ENCODE measurements around the gene GCNT1.
"Not testable (repeated sequence)": the region's sequence is repeated elsewhere in the genome, so short reads cannot be mapped to it uniquely, and the experiment has no call there.

GCNT1 gene

GRCh38 chr9:76444322-76444929, 14.6 kb upstream of the GCNT1 start:
- DNase-seq, result no peak

- no peak for DNase-seq
These were observed 13.0 kb upstream of the GCNT1 start for GRCh38 chr9:76445976-76446375.

GRCh38 chr9:76448501-76448900, 10.5 kb upstream of the GCNT1 start:
- DNase-seq, result no peak

DNA sequence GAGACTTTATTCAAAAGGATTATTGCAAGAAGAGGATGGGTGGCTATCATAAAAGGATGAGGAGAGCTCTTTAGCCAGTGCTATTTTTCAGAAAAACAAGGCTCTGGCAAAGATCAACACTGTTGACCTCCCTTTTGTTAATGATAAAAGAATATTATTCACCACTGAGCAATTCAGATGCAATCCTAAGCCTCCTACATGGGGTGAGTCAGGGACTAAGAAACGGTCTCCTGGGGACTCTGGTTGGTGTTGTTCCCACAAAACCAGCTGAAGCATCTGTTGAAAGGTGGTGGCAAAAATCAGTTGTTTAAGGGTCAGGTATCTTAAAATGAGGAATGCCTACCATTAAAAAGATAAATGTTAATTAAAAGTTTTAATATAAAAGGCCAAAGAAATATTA, 7.7 kb upstream of the GCNT1 start:
- no peak for DNase-seq

DNA sequence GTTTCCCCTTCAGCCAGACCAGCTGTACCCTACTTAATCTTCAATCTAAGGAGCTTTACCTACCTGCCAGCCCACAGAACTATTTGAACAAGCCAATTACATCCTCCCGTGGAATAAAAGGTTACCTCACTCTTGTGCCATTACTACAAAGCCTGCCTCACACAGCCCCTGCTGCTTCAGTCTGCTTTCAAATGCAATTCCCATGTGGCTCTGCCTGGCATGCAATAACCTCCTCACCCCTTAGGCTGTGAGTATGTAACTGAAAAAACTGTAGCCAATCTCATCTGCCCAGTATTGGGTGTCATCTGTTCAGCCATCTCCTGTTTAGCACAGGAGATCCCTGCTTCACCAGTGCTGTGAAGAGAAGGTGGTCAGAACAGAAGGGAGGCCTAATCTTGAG, 6.1 kb upstream of the GCNT1 start:
- no peak for DNase-seq

DNA sequence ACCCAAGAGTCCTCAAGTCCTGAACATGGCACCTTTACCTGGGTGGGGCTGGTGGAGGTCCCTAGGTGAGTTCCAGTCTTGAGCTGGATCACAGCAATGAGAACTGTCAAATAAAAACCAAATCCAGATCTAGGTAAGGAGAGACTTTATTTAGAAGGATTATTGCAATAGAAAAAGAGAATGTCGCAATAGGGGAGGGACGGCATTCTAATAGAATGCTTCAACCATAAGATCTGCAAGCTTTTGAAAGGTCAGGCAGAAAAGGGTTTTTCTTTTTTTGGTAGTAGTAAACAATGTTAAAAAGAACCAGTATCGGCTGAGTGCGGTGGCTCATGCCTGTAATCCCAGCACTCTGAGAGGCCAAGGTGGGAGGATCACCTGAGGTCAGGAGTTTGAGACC, 5.2 kb upstream of the GCNT1 start:
- no peak for DNase-seq

GRCh38 chr9:76454311-76454710, 4.7 kb upstream of the GCNT1 start:
- no peak for DNase-seq

DNA sequence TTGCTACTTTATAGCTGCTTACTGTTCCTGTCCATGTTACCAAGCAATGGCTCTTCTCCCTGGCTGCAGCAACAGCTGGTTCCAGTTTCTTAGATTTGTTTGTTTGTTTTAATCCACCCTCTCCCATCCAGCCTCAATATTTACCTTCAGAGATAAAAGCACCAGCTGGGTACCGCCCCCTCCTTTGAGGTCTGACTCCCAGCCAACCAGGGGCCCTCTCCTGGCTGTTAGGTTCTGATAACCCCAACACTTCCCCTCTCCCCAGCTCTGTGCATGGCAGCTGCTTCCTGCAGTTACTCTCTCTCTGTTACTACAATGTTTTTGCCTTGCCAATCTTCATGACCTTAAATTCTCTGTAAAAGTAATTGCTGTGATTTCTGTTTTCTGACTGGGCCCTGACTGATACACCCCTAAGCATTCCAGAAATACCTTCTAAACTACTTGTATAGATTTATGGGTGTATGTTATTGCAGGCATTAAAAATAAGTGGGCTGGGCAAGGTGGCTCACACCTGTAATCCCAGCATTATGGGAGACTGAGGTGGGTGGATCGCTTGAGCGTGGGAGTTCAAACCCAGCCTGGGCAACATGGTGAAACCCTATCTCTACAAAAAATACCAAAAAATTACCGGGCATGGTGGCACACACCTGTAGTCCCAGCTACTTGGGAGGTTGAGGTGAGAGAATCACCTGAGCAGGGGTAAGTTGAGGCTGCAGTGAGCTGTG, 2.6 kb upstream of the GCNT1 start:
- peak; percentile 91 for DNase-seq

- DNase-seq, result peak; percentile 45
These were observed 983 bp downstream of the GCNT1 start for GRCh38 chr9:76459694-76460635.

GRCh38 chr9:76462126-76462525, 3.1 kb downstream of the GCNT1 start:
- no peak for DNase-seq

- DNase-seq, result no peak
These were observed 4.2 kb downstream of the GCNT1 start for GRCh38 chr9:76463211-76463610.

- no peak for DNase-seq
These were observed 5.7 kb downstream of the GCNT1 start for GRCh38 chr9:76464706-76465105.

DNA sequence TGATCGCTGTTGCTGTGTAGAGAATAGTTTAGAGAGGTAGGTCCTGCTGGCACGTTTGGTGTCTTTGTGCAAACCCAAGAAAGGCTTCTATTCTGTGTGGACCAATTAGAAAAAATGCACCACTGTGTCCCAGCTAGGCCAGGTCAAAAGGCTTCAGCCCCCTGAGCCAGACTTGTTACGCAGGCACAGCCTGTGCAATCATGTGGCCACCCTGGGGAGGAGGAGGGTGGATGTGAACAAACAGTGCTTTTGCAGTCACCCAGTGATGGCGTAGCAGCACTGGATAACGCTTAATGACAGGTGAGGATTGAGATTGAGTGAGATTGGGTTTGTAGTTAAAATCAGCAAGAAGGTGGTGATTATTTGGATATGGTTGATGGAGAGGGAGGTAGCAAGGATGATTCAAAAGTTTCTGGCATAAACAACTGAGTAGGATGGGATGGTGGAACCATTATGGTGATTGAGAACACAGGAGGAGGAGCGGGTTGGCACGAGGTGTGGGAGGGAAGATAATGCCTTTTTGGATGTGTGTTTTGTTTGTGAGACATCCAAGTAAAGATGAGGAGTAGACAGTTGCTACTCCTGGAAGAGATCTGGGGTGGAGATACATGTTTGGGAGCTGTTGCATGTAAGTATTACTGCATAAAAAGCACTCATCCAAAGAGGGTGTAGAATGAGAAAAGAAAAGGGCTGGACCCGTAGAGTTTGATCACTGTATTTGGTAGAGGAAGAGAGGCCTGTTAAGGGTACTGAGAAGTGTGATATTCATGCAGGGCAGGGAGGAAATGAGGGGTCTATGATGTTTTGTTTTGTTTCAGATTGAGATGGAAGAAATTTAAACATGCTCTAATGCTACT, 6.7 kb downstream of the GCNT1 start:
- DNase-seq, result no peak

GRCh38 chr9:76466299-76466605, 7.3 kb downstream of the GCNT1 start:
- no peak for DNase-seq

DNA sequence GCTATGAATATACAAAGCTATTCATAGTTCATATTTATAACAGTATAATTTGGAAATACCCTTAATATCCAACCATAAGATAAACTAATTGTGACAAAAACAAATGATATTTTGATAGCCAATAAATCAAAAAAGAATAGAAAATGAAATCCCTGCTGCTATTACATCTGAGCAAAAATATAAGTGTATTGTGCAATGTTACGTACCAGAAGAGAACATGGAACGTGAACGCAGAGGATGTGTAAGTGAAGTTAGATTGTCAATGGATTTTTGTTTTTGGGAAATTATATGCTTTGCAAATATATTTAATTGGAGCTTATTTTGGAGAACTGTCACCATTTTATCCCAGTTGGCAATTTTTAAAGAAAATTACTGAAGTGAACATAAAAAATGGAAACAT, 15.4 kb downstream of the GCNT1 start:
- DNase-seq, result no peak

DNA sequence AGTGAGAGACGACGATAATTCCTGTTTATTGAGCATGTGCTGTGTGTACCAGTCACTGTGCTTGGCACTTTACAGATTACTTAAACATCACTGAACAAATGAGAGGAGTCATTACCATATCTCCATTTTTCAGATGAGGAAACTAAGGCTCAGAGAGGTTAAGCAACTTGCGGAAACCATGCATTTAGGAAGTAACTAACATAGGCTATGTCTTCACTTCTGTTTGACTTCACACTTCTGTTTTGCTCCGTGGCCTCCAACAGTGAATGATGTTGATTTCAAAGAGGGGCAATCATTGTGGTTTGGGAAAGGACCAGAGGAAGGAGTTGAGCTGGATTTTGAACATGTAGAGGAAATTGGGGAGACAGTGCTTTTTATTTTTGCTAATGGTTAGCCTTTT, 16.7 kb downstream of the GCNT1 start:
- DNase-seq, result no peak

GRCh38 chr9:76477818-76478217, 18.8 kb downstream of the GCNT1 start:
- DNase-seq, result not testable (repeated sequence)

- no peak for DNase-seq
These were observed 19.2 kb downstream of the GCNT1 start for GRCh38 chr9:76478226-76478625.

DNA sequence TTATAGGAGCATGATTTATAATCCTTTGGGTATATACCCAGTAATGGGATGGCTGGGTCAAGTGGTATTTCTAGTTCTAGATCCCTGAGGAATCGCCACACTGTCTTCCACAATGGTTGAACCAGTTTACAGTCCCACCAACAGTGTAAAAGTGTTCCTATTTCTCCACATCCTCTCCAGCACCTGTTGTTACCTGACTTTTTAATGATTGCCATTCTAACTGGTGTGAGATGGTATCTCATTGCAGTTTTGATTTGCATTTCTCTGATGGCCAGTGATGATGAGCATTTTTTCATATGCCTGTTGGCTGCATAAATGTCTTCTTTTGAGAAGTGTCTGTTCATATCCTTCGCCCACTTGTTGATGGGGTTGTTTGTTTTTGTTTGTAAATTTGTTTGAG, 20.4 kb downstream of the GCNT1 start:
- not testable (repeated sequence) for DNase-seq

DNA sequence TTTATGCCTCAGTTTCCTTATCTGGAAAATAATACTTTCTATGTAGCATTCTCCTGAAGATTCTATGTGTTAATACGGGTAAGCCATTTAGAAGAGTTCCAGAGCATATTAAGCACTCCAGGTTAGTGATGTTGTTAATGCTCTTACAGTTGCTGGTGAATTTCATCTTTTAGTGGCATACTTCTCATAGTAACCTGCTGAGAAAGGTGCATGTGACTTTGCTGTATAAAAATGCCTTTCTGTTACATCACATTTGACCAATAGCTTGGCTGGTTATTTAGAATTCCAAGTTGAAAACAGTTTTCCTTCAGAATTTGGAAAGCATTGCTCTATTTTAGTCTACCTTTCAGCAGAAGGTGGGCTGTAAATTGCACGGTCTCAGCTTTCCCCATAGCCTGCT, 27.2 kb downstream of the GCNT1 start:
- DNase-seq, result no peak

- no peak for DNase-seq
These were observed 31.4 kb downstream of the GCNT1 start for GRCh38 chr9:76490249-76490990.

DNA sequence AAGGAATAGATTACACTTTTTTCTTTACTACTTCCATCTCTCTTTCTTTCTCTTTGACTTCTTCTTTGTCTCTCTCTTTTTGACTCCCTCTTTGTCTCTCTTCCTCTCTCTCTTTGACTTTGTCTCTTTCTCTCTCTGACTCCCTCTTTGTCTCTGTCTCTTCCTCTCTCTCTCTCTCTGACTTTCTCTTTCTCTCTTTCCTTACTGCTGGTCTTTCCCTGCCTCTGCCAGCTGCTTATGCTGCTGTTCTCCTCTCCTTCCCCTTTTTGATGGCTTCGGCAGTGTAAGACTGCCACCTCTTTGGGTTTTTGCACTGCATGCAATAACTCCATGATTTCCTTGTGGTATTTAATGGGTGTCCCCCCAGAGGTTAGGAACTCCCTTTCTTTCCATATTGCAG, 32.1 kb downstream of the GCNT1 start:
- not testable (repeated sequence) for DNase-seq

Data from NCI-H2029 (cell line).